CD4-positive, alpha-beta T cell treated with Interferon alpha-2 for 1 hour (primary cell): Measurements from ENCODE around the gene LRP4.

Experiments
- DNase-seq, 2 donors: peaks; one replicate each; pipeline ENCODE4 v3.0.0-alpha.2; 2020 to 2022

Gene LRP4

GRCh38 chr11:46920755-46921154, 2.4 kb upstream of the LRP4 start:
- no peak for DNase-seq

GRCh38 chr11:46918788-46919513, 601 bp upstream of the LRP4 start:
- DNase-seq: no peak

- DNase-seq: no peak
These were observed 628 bp downstream of the LRP4 start for GRCh38 chr11:46917762-46918082.

- DNase-seq: peak in 1 of 2 donors; percentile 23
These were observed 1.1 kb downstream of the LRP4 start for GRCh38 chr11:46917109-46917761.

GRCh38 chr11:46916286-46917108, 1.9 kb downstream of the LRP4 start:
- peak in 1 of 2 donors; percentile 31 for DNase-seq

GRCh38 chr11:46914910-46915309, 3.4 kb downstream of the LRP4 start:
- no peak for DNase-seq

GRCh38 chr11:46914363-46914762, 4.0 kb downstream of the LRP4 start:
- DNase-seq: no peak

- DNase-seq: no peak
These were observed 4.9 kb downstream of the LRP4 start for GRCh38 chr11:46913484-46913883.

GRCh38 chr11:46912526-46913150, 5.7 kb downstream of the LRP4 start:
- DNase-seq: no peak

- DNase-seq: no peak
These were observed 10.7 kb downstream of the LRP4 start for GRCh38 chr11:46907606-46908005.

- no peak for DNase-seq
These were observed 11.7 kb downstream of the LRP4 start for GRCh38 chr11:46906609-46907041.

GRCh38 chr11:46905806-46906205, 12.5 kb downstream of the LRP4 start:
- no peak for DNase-seq

GRCh38 chr11:46903846-46904245, 14.5 kb downstream of the LRP4 start:
- DNase-seq: no peak

- no peak for DNase-seq
These were observed 15.7 kb downstream of the LRP4 start for GRCh38 chr11:46902694-46903093.

GRCh38 chr11:46901156-46901555, 17.2 kb downstream of the LRP4 start:
- DNase-seq: no peak

- DNase-seq: no peak
These were observed 18.1 kb downstream of the LRP4 start for GRCh38 chr11:46900091-46900746.

- DNase-seq: no peak
These were observed 18.8 kb downstream of the LRP4 start for GRCh38 chr11:46899501-46900025.

- no peak for DNase-seq
These were observed 19.8 kb downstream of the LRP4 start for GRCh38 chr11:46898396-46899095.

- peak in 1 of 2 donors; percentile 20 for DNase-seq
These were observed 21.5 kb downstream of the LRP4 start for GRCh38 chr11:46896719-46897406.

- no peak for DNase-seq
These were observed 22.5 kb downstream of the LRP4 start for GRCh38 chr11:46895821-46896220.

- DNase-seq: no peak
These were observed 23.4 kb downstream of the LRP4 start for GRCh38 chr11:46894961-46895360.
